ENCODE data around the gene IL4I1.

GRCh38 chr19:49910179-49910578 lies 13.5 kb upstream of the IL4I1 start:
- TF ChIP-seq EZH2 (IDR thresholded peaks at IDR 0.05) (no peak), CTCF (IDR thresholded peaks at IDR 0.05 in 2 of 3, conservative IDR thresholded peaks at IDR 0.05 in 1 of 3; ENCODE audit: borderline replicate concordance in 1 of 3, insufficient read depth in 1 of 3, low read depth in 2 of 3, low read length in 2 of 3) (no peak), RAD21 (IDR thresholded peaks at IDR 0.05; ENCODE audit: low read depth) (no peak), POLR2AphosphoS5 (IDR thresholded peaks at IDR 0.05; ENCODE audit: low read depth, low read length) (no peak), JUND (IDR thresholded peaks at IDR 0.05) (no peak), ELF1 (IDR thresholded peaks at IDR 0.05; ENCODE audit: borderline replicate concordance, low read depth) (no peak), ZNF274 (IDR thresholded peaks at IDR 0.05; ENCODE audit: low read depth, low read length) (no peak), ZFX (IDR thresholded peaks at IDR 0.05) (no peak), FOSL1 (IDR thresholded peaks at IDR 0.05; ENCODE audit: low read depth) (no peak)
